Stimulated activated CD4-positive, alpha-beta T cell treated with anti-CD3 and anti-CD28 coated beads, Interleukin-15, amount 100 ng/mL, for 1 hour (primary cell): ENCODE measurements around the gene PKHD1.

Source experiments
- DNase-seq, 2 donors: peaks; one replicate each; pipeline ENCODE4 v3.0.0-alpha.2; 2020; ENCODE audit warnings: low read depth in 1 of 2, low spot score in 1 of 2

PKHD1 gene

GRCh38 chr6:51813904-51814303, 273.5 kb downstream of the PKHD1 start:
- no peak for DNase-seq

- no peak for DNase-seq
Measured at GRCh38 chr6:51812231-51812630, 275.2 kb downstream of the PKHD1 start.

GRCh38 chr6:51805517-51805916, 281.9 kb downstream of the PKHD1 start:
- no peak for DNase-seq

GRCh38 chr6:51800603-51801002, 286.8 kb downstream of the PKHD1 start:
- DNase-seq: no peak

GRCh38 chr6:51793393-51793792, 294.0 kb downstream of the PKHD1 start:
- no peak for DNase-seq

GRCh38 chr6:51792273-51793030, 295.0 kb downstream of the PKHD1 start:
- DNase-seq: no peak

GRCh38 chr6:51790946-51791345, 296.5 kb downstream of the PKHD1 start:
- DNase-seq: no peak

GRCh38 chr6:51788121-51788520, 299.3 kb downstream of the PKHD1 start:
- no peak for DNase-seq

GRCh38 chr6:51778666-51779065, 308.7 kb downstream of the PKHD1 start:
- no peak for DNase-seq

GRCh38 chr6:51777618-51778017, 309.8 kb downstream of the PKHD1 start:
- no peak for DNase-seq

GRCh38 chr6:51775942-51776860, 311.2 kb downstream of the PKHD1 start:
- DNase-seq: no peak

GRCh38 chr6:51768087-51768486, 319.3 kb downstream of the PKHD1 start:
- no peak for DNase-seq

GRCh38 chr6:51765230-51765629, 322.2 kb downstream of the PKHD1 start:
- no peak for DNase-seq

GRCh38 chr6:51753635-51754034, 333.8 kb downstream of the PKHD1 start:
- DNase-seq: no peak

GRCh38 chr6:51743999-51744398, 343.4 kb downstream of the PKHD1 start:
- DNase-seq: no peak

- no peak for DNase-seq
Measured at GRCh38 chr6:51740658-51741057, 346.8 kb downstream of the PKHD1 start.

- DNase-seq: no peak
Measured at GRCh38 chr6:51738614-51739013, 348.8 kb downstream of the PKHD1 start.

- DNase-seq: no peak
Measured at GRCh38 chr6:51737580-51738360, 349.6 kb downstream of the PKHD1 start.

GRCh38 chr6:51725155-51725554, 362.3 kb downstream of the PKHD1 start:
- DNase-seq: no peak

- no peak for DNase-seq
Measured at GRCh38 chr6:51720327-51720726, 367.1 kb downstream of the PKHD1 start.

GRCh38 chr6:51719297-51719696, 368.1 kb downstream of the PKHD1 start:
- DNase-seq: no peak
